NCI-H1092 treated with DMSO at 0.1 percent for 48 hours (cell line): ENCODE results near the gene ACOT7.

Experiments
- DNase-seq: peaks from one replicate; lab custom pipeline; 2025; lab: John Stamatoyannopoulos, UW

ACOT7 gene

DNA sequence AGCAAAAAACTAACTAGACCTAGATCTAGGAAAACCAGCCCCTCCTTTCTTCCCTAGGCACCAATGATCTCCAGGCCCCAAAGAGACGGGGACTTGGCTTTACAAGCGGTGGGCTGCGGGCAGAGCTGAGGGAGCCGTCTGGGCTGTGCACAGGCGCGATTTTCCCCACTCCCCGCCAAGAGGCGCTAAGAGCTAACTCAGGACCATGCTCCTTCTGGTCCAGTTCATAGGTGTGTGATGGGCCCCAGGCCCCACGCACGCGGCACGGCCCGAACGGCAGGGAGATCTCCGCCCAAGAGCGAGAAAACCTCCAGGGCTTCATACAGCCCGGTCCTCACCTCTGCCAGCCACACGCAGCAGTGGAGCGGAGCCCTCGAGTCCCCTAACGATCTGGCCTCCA, 125.2 kb downstream of the ACOT7 start:
- DNase-seq: no peak

DNA sequence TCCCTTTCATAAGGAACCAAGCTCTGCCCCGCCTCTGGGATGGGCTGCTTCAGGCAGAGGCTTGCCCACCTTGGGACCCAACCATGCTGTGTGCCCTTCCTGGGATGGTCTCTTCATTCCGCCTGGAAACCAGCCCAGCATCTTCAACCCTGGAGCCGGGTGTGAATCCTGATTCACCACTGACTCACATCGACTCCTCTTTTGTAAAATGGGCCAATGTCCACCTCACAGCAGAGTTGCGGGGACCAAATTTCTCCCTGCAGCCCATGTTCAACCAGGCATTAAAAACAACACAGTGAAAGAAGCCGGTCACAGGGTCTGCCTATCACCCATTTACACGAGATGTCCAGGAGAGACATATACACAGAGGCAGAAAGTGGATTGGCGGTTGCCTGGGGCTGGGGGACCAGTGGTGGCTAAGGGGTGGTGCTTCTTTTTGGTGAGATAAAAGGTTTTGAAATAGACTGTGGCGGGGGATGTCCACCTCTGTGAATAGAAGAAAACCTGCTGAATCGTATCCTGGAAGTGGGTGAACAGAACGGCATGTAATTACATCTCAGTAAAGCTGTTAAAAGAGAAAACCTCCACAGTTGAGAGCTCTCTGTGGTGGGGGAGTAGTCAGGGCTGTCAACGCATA, 125.8 kb downstream of the ACOT7 start:
- no peak for DNase-seq

DNA sequence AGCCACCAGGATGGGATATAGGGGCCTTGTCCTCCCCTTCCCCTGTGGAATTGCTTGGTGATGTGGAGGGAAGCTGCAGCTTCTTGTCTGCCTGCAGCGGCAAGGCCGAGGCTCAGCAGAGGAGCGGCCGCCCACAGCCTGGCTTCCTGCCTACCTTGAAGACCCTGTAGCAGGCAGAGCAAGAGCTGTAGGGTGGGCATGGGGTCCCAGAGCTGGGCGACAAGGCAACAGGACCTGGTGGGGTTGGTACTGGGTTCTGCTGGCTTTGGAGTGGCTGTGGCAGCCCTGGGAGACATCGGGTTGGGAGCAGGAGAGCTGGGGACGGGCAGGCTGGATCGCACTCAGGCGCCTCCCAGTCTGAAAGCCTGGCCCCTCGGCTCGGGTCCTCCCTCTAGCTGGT, 126.9 kb downstream of the ACOT7 start:
- no peak for DNase-seq

DNA sequence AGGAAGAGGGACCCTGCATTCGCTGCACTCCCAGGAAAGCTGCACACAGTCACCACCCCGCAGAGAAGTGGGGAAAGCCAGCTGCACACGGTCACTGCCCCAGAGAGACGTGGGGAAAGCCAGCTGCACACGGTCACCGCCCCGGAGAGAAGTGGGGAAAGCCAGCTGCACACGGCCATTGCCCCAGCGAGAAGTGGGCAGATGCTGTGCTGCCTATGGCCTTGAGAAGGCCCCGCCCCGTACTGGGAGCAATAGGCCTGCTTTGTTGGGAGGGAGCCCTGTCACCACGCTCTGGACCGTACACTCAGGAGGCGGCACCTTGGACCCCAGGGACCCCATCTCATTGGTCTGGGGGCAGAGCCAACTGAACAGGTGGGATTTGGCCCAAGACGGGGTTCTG, 128.4 kb downstream of the ACOT7 start:
- DNase-seq: no peak

DNA sequence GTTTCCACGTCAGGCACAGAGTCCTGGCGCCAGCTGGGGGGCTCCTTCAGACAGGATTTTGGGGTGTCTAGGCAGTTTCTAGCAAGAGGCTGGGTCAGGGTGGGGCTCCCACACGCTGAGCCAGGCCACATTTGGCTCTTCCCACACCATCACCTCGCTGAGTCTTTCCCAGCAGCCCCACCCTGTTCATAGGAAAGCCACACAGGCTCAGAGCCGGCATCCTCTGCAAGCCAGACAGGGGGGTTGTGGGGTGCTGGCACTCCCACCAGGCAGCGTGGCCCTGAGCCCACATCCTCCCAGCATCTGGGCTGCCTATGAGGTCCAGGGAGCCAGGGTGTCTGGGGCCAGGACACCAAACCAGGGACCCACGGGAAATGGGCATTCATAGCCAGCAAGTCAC, 129.9 kb downstream of the ACOT7 start:
- DNase-seq: no peak

DNA sequence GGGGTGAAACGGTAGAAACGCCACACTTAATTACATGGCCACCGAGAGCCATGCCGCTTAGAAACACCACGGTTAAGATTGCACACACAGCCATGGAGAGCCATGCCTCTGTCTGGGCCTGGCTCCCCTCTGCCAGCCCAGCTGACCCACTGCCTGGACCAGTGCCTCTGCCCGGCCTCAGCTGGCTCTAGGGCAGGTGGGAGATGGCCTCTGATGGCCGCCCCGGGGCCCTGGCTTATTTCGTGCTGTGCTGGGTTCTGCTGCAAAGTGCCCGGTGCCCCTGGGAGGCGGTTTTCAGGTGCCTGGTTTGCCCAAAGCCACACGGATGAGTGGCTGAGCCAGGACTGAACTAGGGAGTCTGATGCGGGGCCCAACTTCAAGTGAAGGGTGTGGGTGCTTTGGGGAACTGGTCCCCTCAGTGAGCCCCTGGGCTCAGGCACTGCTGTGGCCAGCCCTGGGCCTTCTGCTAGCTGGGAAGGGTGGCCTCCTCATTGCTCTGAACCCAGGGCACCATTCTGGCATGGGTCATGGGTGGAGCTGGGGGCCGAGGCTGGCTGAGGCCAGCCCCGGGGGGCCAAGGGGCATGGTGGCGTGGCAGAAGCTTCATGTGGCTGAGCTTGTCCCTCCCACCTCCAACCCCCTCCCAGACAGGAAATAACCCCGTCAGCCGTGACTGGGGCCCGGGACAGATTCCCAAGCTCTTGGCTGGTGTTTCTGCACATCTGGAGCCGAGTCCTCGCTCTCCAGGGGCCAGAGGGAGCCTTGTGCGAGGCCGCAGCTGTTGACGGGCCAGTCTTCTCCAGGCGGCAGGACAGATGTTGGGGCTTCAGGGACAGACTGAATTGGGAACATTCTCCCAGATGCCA, 130.8 kb downstream of the ACOT7 start:
- DNase-seq: no peak

DNA sequence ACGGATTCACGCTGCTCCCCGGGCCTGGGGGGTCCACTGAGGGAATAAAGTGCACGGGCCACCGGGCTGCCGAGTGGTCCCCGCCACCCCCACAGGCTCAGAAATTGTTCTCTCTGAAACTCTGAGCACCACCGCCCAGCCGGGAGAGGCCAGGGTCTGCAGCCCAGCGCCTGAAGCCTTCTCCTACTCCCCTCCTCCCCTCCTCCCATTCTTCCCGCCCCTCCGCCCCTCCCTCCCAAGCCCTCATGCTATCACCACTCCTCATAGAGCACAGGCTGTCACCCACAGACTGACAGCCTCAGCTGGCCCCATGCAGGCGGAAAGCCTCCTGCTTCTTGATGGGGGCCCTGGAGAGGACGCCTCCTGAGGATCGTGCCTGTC, 132.0 kb downstream of the ACOT7 start:
- DNase-seq: no peak

DNA sequence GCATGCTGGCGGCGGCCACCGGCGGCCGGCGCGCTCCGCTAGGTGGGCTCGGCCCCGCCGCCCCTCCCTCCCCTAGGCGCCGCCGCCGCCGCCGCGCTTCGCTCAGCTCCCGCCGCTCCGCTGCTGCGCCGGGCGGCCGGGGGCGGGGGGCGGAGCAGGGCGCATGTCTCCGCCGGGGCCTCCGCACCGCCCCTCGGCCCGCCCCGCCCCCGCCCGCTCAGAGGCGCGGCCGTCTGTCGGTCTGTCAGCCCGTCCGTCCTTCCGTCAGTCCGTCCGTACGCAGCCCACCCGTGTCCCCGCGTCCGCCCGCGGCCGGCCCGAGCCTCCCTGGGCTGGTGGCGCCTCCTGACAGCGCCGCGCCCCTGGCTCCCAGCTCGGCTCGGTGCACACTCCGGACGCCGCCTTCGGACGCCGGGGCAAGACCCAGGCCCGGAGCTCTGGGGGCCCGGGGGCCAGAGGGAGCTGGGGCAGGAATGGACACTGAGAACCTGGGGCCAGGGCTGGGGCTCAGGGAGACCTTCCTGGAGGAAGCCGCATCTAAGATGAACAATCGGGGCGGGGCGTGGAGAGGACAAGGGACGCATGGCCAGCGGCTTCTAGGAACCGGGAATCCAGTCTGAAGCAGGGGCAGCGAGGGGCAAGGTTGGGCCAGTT, 132.5 kb downstream of the ACOT7 start, which contains the start of gene GPR153:
Gene GPR153, minus strand, starts transcription at position 138 of the 654 bp plus-strand sequence. CDS start 6,193 bp downstream, outside the sequence.
- DNase-seq: no peak

DNA sequence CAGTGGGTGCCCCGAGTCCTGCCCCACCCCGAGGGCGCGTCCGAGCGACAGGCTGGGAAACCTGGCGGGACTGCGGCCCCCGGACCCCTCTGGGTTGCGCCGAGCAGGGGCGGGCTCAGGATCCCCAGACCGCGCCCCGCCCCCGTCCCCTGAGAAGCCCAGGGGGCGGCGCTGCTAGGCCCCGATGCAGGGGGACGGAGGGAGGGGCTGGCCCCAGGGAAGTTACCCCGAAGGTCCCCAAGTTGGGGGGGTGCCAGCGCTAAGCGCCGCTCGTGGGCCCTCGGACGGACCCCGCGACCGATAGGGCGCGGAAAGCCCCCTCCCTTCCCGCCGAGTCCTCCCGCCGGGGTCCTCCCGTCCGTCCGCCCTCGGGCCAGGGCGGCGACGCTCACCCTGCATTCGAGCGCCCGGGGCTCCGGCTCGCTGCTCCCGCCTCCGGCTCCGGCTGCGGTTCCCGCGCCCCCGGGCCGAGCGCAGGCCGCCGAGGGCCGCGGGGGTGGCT, 133.1 kb downstream of the ACOT7 start:
- no peak for DNase-seq

DNA sequence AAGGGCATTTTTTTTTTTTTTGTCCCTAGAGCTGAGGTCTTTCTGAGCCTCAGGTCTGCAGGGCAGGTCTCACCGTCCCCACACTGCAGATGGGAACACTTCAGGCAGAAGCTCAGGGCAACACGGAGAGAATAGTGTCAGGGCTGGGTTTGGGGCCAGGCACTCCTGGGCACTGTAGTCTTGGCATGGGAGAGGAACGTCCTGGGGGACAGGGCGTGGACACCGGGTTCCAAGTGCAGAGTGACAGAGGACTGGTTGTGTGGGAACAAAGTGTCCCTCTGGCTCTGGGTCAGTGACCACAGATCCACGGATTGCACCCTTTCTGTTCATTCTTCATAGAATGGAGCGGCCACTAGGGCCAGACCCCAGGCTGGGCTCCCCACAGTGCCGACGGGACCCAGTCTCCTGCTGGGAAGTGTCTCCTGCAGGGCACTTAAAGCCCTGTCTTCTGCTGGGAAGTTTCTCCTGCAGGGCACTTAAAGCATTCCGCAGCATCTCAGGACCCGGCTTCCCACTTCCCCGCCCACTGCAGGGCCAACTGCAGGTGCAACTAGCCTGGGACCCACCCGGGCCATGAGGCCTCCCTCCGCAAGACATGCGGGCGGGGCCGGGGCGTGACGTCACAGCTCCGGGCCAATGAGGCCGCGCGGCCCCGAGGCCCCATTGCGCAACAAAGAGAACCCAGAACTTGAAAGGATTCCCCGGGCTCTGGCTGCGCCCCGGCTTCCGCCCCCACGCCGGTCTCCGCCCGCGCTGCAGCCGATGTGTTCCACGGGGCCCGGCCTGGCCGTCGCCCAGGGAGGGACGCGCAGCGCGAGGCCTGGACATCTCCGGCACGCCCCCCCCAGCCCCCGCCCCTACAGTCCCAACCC, 133.8 kb downstream of the ACOT7 start:
- no peak for DNase-seq

DNA sequence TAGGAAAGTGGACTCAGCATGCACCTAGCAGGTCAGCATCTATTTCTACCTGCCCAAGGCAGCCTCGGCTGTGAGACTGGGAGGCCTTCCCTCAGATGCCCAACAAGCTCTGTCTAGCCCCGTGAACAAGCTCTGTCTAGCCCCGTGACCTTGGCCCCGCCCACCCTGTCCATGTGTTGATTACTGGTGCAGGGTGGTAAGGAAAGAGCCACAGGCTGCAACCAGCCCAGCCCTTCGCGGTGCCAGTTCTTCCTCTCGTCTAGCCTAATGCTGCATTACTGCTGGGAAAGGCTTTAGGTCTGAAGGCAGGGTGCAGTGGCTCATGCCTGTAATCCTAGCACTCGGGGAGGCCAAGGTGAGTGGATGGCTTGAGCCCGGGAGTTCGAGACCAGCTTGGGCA, 134.9 kb downstream of the ACOT7 start:
- DNase-seq: no peak

DNA sequence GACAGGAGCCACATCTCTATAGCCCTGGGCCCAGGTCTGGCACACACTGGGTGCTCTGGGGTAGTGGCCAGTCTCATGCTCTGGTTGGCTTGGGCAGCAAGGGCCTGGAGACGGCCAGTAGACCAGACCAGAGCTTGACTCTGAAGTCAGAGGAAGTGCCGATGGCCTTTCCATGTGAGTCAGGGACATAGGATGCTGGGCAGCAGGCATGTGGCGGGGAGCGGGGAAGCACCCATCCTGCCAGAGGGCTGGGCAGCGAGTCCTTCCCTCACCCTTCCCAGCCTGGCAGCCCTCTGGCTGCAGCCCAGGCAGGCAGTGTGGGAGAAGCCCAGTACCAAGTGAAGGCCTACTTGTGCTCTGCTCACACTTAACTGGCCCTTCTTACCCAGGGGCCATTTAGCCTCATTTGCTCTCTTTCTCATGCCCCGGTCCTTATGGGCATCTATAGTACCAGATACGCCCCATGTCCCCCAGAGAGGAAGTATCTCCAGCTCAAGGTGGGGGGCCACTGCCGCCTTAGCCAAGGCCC, 136.0 kb downstream of the ACOT7 start:
- no peak for DNase-seq

DNA sequence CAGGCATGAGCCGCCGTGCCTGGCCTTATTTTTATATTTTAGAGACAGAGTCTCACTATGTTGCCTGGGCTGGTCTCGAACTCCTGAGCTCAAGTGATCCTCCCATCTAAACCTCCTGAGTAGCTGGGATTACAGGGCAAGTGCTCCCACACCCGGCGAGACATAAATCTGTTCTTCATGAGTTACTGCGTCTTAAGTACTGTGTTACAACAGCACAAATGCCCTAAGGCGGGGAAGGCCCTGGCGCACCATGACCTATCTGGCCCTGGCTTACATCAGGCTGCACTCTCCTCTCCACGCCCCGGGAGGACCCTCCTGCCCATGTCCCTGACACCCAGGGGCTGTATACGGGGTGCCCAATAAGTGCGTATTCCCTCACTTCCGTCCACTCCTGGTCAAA, 136.9 kb downstream of the ACOT7 start:
- no peak for DNase-seq

DNA sequence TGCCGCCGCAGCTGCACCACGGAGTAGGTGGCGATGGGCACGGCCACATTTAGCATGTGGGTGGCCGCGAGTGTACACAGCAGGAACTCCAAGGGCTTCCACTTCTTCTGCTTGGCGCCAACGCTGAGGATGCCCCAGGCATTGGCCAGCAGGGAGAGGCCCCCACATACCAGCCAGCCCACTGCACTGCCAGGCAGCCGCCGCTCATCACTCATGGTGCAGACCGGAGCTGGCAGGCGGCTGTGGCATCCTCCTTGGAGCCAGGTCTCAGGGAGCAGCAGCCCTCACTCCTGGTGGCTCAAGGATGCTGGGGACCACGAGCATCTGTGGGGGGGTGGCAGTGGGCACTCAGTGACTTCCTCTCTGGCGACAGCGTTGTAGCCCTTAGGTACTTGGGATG, 138.9 kb downstream of the ACOT7 start:
- DNase-seq: no peak

DNA sequence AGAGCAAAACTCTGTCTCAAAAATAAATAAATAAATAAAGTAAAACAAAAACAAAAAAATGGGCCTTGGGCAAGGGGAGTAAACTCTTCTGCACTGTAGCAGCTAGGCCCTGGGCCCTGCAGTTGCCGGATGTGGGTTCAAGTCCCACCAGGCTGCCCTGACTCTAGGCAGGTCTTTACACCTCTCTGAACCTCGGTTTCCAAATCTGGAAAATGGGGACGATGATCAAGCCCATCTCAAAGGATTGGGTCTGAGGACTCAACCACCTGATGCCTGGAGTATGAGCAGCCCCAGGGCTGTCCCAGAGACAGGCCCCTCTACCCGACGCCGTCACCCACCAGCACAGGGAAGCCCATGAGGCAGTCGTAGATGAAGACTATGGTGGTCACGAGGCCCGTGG, 140.2 kb downstream of the ACOT7 start:
- no peak for DNase-seq

DNA sequence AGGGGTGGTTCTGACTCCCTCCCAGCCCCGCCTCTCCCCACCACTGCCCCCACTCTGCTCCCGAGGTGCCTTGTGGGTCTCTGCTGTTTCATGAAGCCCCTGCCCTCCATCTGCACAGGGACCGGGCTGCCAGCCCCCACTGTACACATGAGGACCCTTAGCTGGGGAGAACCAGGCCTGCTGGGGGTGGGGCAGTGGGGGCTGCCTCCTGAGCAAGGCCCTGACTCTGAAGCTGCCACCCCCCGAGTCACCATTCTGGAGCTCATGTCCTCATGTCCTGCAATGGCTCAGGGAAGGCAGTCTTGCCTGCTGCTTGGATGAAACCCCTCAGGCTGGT, 141.2 kb downstream of the ACOT7 start:
- no peak for DNase-seq

DNA sequence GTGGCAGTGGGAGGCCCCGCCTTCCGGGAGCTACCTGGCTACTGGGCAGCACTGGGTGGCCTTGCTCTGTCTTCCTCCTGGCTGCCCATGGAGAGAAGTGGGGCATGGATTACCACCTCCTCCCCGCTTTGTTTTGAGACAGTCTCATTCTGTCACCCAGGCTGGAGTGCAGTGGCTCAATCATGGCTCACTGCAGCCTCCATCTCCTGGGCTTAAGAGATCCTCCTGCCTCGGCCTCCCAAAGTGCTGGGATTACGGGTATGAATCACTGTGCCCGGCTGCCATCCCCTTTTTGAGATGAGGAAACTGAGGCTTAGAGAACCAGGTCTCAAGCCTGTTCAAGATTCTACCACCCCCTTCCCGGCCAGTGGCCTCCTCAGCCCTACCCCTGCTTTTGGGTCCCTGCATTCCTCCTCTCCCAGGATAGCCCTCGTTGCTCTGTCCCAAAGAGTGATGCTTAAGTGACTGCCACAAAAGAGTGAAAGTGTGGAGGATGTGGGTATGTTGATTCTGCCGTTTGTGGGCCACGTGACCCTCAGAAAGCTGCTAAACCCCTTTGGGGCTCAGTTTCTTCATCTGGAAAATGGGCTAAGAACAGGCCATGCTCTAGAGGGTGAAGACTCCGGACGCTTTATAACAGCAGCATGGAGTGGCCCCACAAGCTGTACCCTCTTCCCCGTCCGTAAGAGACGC, 141.7 kb downstream of the ACOT7 start:
- DNase-seq: no peak

DNA sequence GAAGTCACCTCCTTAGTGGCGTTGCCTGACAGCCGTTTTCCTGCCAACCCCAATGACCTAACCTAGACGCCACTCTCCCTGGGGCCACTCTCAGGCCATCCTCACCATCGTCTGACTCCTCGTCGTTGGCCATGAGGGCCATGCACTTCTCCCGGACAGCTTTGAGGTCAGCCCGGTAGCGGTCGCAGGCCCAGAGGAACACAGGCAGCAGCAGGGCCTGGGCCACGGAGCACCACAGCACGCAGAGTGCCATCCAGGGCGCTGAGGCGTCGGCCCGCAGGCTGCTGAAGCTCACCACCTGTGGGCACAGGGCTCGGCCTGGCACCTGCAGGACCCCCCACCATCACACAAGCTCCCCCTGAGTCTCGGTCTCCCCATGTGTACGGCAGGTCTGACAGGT, 142.3 kb downstream of the ACOT7 start:
- no peak for DNase-seq

DNA sequence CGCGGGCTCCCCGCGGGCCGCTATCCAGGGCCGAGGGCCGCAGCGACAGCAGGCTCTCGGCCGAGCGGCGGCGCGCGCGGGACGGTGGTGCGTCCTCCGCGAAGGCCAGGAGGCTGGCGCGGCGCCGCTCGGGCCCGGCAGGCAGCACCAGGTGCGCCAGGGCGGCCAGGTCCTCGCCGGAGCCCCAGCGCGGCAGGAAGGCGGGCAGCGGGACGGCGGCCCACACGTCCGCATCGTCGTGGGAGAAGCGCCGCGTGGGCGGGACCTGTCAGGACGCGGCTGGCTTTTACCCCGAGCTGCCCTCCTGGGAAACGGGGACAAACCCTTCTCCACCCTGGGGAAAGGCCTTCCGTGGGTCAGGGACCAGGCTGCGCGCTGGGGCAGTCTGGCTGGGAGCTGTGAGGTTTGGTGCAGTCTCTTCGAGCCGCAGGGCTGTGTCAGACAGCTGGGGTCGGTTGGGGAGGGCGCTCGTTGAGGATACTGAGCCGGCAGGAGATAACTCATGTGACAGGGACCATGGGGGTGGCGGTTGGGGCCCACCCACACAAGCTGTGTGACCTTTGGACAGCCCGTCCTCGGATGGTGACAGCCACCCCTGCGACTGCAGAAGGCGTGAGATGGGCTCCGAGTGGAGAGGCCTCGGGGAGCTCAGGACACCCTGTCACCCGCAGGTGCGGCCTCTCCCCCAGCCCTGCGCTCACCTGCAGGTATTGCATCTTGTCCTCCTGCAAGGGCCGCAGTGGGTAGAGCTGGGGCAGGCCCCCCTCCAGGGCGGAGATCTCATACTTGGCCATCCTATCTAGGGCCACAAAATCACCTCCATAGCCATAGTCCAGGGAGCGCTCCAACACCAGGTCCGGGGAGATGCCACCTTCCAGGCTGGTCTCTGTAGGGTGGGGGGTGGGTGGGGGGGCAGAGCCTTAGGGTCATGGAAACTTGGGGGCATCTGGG, 143.6 kb downstream of the ACOT7 start:
- no peak for DNase-seq
